Mesothelial cell of epicardium (in vitro differentiated cells): ENCODE results near the gene PRTN3. TPM values are rescaled to one million over a fixed set of nuclear protein-coding genes. Genes with fewer than 3 reads are reported as not detected.

Experiments
- DNase-seq, 2 experiments: peaks; one replicate each; pipeline ENCODE4 v3.0.0; 2021; ENCODE audit warnings: low spot score in 2 of 2; ENCODE audit not compliant: unreplicated experiment in 2 of 2
- H3K27ac Mint-ChIP-seq: 2 replicates; pipeline ENCODE4 v1.8.0; 2021; ENCODE audit warnings: mixed read lengths
- H3K27me3 Mint-ChIP-seq: 2 replicates; pipeline ENCODE4 v1.8.0; 2021; ENCODE audit warnings: low read depth, mixed read lengths
- H3K36me3 Mint-ChIP-seq: 2 replicates; pipeline ENCODE4 v1.8.0; 2021; ENCODE audit warnings: mixed read lengths
- H3K4me1 Mint-ChIP-seq: 2 replicates; pipeline ENCODE4 v1.8.0; 2021; ENCODE audit warnings: mixed read lengths
- H3K4me3 Mint-ChIP-seq: 2 replicates; pipeline ENCODE4 v1.8.0; 2021; ENCODE audit warnings: mild to moderate bottlenecking, moderate library complexity, mixed read lengths
- H3K9me3 Mint-ChIP-seq: 2 replicates; pipeline ENCODE4 v1.8.0; 2021; ENCODE audit warnings: mixed read lengths
- CTCF ChIP-seq: fragments of 200-600 bp; sonication (generic); IDR thresholded peaks from one replicate; pipeline ENCODE4 v1.5.0; 2021; ENCODE audit warnings: antibody characterized with exemption; ENCODE audit not compliant: unreplicated experiment
- total RNA-seq: library from RNA; stranded (reverse); gene quantifications from 3 replicates; pipeline ENCODE4 v1.2.1, GENCODE V29; 2021

The PRTN3 gene
- total RNA-seq, 1 donor from 2014 or later: not detected

- DNase-seq: peak in 1 of 2 experiments; percentile 64
These were observed 31.6 kb downstream of the PRTN3 start for GRCh38 chr19:872266-872951.

GRCh38 chr19:873084-873483 is 32.3 kb downstream of the PRTN3 start:
- DNase-seq: no peak
- TF ChIP-seq CTCF: no peak
- H3K27me3 Mint-ChIP-seq: peaks cover 2% of the 10 kb centered on the region
- no peak overlapping the region for H3K27ac Mint-ChIP-seq
- H3K36me3 Mint-ChIP-seq: peaks cover 13% of the 10 kb centered on the region
- H3K9me3 Mint-ChIP-seq: no peaks in the 10 kb centered on the region
- no peak overlapping the region for H3K4me3 Mint-ChIP-seq
- peaks cover 2% of the 10 kb centered on the region for H3K4me1 Mint-ChIP-seq

More at GRCh38 chr19:872266-872951, 31.6 kb downstream of the PRTN3 start:
- TF ChIP-seq CTCF: no peak
- Mint-ChIP-seq H3K4me1 (peaks cover 2% of the 10 kb centered on the region), H3K27me3 (peaks cover 2% of the 10 kb centered on the region), H3K36me3 (peaks cover 16% of the 10 kb centered on the region), H3K4me3 (no peak overlapping the region), H3K27ac (peak overlapping the region; percentile 89), H3K9me3 (no peaks in the 10 kb centered on the region)

GRCh38 chr19:873561-874041 is 32.8 kb downstream of the PRTN3 start:
- Mint-ChIP-seq H3K27me3 (peaks cover 2% of the 10 kb centered on the region), H3K27ac (no peak overlapping the region), H3K4me3 (no peak overlapping the region), H3K9me3 (no peaks in the 10 kb centered on the region), H3K36me3 (peaks cover 11% of the 10 kb centered on the region), H3K4me1 (peaks cover 2% of the 10 kb centered on the region)
- no peak for TF ChIP-seq CTCF
- no peak for DNase-seq

GRCh38 chr19:875265-875879 is 34.6 kb downstream of the PRTN3 start:
- H3K27me3 Mint-ChIP-seq: peaks cover 2% of the 10 kb centered on the region
- peaks cover 10% of the 10 kb centered on the region for H3K36me3 Mint-ChIP-seq
- no peak for DNase-seq
- H3K27ac Mint-ChIP-seq: no peak overlapping the region
- no peak for TF ChIP-seq CTCF
- H3K4me1 Mint-ChIP-seq: peaks cover 2% of the 10 kb centered on the region
- no peaks in the 10 kb centered on the region for H3K9me3 Mint-ChIP-seq
- H3K4me3 Mint-ChIP-seq: no peak overlapping the region

- DNase-seq: no peak
- Mint-ChIP-seq H3K27ac (no peak overlapping the region), H3K27me3 (peaks cover 2% of the 10 kb centered on the region)
These were observed 35.3 kb downstream of the PRTN3 start for GRCh38 chr19:876089-876488.

More at GRCh38 chr19:876089-876488, 35.3 kb downstream of the PRTN3 start:
- no peak for TF ChIP-seq CTCF
- no peak overlapping the region for H3K4me3 Mint-ChIP-seq
- no peaks in the 10 kb centered on the region for H3K9me3 Mint-ChIP-seq
- H3K36me3 Mint-ChIP-seq: peaks cover 12% of the 10 kb centered on the region
- H3K4me1 Mint-ChIP-seq: peaks cover 2% of the 10 kb centered on the region
